ENCODE data around the gene PTPN23.

GRCh38 chr3:47385007-47385406, 4.2 kb downstream of the PTPN23 start:
- TF ChIP-seq REPIN1 (tag by site-specific recombination; IDR thresholded peaks at IDR 0.05; ENCODE audit: low read depth) (no peak), MEIS1 (CRISPR knock-in tag; IDR thresholded peaks at IDR 0.05; ENCODE audit: borderline replicate concordance) (no peak), ZNF626 (tag by site-specific recombination; IDR thresholded peaks at IDR 0.05) (no peak), TRIM28 (IDR thresholded peaks at IDR 0.05; ENCODE audit: borderline replicate concordance, low read length) (no peak), ZNF610 (tag by site-specific recombination; IDR thresholded peaks at IDR 0.05; ENCODE audit: borderline replicate concordance) (no peak), ZNF274 (IDR thresholded peaks at IDR 0.05; ENCODE audit: low read length) (no peak), ZNF274 (tag by site-specific recombination; IDR thresholded peaks at IDR 0.05; ENCODE audit: borderline replicate concordance) (no peak), ZNF19 (tag by site-specific recombination; IDR thresholded peaks at IDR 0.05; ENCODE audit: low read depth) (no peak), ZNF558 (tag by site-specific recombination; IDR thresholded peaks at IDR 0.05) (no peak), ZNF292 (tag by site-specific recombination; IDR thresholded peaks at IDR 0.05; ENCODE audit: borderline replicate concordance, low read depth) (no peak), ZBTB21 (tag by site-specific recombination; IDR thresholded peaks at IDR 0.05) (no peak), ZNF266 (tag by site-specific recombination; IDR thresholded peaks at IDR 0.05; ENCODE audit: low read depth) (no peak), ZNF768 (tag by site-specific recombination; IDR thresholded peaks at IDR 0.05) (no peak)
- TF ChIP-seq, protein P1, sequence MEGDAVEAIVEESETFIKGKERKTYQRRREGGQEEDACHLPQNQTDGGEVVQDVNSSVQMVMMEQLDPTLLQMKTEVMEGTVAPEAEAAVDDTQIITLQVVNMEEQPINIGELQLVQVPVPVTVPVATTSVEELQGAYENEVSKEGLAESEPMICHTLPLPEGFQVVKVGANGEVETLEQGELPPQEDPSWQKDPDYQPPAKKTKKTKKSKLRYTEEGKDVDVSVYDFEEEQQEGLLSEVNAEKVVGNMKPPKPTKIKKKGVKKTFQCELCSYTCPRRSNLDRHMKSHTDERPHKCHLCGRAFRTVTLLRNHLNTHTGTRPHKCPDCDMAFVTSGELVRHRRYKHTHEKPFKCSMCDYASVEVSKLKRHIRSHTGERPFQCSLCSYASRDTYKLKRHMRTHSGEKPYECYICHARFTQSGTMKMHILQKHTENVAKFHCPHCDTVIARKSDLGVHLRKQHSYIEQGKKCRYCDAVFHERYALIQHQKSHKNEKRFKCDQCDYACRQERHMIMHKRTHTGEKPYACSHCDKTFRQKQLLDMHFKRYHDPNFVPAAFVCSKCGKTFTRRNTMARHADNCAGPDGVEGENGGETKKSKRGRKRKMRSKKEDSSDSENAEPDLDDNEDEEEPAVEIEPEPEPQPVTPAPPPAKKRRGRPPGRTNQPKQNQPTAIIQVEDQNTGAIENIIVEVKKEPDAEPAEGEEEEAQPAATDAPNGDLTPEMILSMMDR (tag by site-specific recombination; IDR thresholded peaks at IDR 0.05): no peak
- TF ChIP-seq, protein P2, sequence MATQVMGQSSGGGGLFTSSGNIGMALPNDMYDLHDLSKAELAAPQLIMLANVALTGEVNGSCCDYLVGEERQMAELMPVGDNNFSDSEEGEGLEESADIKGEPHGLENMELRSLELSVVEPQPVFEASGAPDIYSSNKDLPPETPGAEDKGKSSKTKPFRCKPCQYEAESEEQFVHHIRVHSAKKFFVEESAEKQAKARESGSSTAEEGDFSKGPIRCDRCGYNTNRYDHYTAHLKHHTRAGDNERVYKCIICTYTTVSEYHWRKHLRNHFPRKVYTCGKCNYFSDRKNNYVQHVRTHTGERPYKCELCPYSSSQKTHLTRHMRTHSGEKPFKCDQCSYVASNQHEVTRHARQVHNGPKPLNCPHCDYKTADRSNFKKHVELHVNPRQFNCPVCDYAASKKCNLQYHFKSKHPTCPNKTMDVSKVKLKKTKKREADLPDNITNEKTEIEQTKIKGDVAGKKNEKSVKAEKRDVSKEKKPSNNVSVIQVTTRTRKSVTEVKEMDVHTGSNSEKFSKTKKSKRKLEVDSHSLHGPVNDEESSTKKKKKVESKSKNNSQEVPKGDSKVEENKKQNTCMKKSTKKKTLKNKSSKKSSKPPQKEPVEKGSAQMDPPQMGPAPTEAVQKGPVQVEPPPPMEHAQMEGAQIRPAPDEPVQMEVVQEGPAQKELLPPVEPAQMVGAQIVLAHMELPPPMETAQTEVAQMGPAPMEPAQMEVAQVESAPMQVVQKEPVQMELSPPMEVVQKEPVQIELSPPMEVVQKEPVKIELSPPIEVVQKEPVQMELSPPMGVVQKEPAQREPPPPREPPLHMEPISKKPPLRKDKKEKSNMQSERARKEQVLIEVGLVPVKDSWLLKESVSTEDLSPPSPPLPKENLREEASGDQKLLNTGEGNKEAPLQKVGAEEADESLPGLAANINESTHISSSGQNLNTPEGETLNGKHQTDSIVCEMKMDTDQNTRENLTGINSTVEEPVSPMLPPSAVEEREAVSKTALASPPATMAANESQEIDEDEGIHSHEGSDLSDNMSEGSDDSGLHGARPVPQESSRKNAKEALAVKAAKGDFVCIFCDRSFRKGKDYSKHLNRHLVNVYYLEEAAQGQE (tag by site-specific recombination; IDR thresholded peaks at IDR 0.05): no peak
